22Rv1 (cell line): ENCODE data around the gene HOXD13.

ENCODE experiments used
- ZFX ChIP-seq: fragments of 450-650 bp; IDR thresholded peaks from 2 replicates; pipeline ENCODE4 v1.6.1; 2017; ENCODE audit warnings: antibody characterized with exemption, borderline replicate concordance
- TF ChIP-seq, protein P1 (sequence below): fragments of 450-650 bp; IDR thresholded peaks from 2 replicates; pipeline ENCODE4 v1.5.1; 2017; ENCODE audit warnings: mild to moderate bottlenecking

DNA sequence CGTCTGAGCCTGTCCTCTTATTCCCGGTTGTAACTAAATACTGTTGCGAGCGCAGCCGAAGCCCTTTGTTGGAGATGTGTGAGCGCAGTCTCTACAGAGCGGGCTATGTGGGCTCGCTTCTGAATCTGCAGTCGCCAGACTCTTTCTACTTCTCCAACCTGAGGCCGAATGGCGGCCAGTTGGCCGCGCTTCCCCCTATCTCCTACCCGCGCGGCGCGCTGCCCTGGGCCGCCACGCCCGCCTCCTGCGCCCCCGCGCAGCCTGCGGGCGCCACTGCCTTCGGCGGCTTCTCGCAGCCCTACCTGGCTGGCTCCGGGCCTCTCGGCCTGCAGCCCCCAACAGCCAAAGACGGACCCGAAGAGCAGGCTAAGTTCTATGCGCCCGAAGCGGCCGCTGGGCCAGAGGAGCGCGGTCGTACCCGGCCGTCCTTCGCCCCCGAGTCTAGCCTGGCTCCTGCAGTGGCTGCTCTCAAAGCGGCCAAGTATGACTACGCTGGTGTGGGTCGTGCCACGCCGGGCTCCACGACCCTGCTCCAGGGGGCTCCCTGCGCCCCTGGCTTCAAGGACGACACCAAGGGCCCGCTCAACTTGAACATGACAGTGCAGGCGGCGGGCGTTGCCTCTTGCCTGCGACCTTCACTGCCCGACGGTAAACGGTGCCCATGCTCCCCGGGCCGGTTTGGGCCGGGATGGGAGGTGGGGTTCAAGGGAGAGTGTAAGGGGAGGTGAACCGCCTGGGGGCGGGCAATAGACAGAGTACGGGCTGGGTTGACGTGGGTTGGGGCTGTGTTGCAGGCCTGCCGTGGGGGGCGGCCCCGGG, 7.4 kb downstream of the HOXD13 start, which contains the start of gene HOXD12:
- TF ChIP-seq, protein P1, sequence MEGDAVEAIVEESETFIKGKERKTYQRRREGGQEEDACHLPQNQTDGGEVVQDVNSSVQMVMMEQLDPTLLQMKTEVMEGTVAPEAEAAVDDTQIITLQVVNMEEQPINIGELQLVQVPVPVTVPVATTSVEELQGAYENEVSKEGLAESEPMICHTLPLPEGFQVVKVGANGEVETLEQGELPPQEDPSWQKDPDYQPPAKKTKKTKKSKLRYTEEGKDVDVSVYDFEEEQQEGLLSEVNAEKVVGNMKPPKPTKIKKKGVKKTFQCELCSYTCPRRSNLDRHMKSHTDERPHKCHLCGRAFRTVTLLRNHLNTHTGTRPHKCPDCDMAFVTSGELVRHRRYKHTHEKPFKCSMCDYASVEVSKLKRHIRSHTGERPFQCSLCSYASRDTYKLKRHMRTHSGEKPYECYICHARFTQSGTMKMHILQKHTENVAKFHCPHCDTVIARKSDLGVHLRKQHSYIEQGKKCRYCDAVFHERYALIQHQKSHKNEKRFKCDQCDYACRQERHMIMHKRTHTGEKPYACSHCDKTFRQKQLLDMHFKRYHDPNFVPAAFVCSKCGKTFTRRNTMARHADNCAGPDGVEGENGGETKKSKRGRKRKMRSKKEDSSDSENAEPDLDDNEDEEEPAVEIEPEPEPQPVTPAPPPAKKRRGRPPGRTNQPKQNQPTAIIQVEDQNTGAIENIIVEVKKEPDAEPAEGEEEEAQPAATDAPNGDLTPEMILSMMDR = no peak
- no peak for TF ChIP-seq ZFX
